Loucy (cell line): ENCODE results near the gene RSRC1.

Experiments used
- CTCF ChIP-seq: fragments of 200-600 bp; sonication (generic); conservative IDR thresholded peaks from 2 replicates; pipeline ENCODE4 v1.5.1; 2014; ENCODE audit warnings: mild to moderate bottlenecking, antibody characterized with exemption, low read length
- EZH2phosphoT487 ChIP-seq: fragments of 200-600 bp; IDR thresholded peaks from 2 replicates; pipeline ENCODE4 v1.6.1; 2018; ENCODE audit warnings: antibody characterized with exemption, mild to moderate bottlenecking, moderate library complexity, borderline replicate concordance

- TF ChIP-seq CTCF (no peak), EZH2phosphoT487 (no peak)
Measured at GRCh38 chr3:158297940-158298339, 188.1 kb downstream of the RSRC1 start.
